ENCODE data around the gene ARHGAP20. TPM values are rescaled to one million over a fixed set of nuclear protein-coding genes. Genes with fewer than 3 reads are reported as not detected.

ARHGAP20 gene
- total and polyA plus RNA-seq, 4 donors: 0.46 to 1.5 (median 0.73) TPM

DNA sequence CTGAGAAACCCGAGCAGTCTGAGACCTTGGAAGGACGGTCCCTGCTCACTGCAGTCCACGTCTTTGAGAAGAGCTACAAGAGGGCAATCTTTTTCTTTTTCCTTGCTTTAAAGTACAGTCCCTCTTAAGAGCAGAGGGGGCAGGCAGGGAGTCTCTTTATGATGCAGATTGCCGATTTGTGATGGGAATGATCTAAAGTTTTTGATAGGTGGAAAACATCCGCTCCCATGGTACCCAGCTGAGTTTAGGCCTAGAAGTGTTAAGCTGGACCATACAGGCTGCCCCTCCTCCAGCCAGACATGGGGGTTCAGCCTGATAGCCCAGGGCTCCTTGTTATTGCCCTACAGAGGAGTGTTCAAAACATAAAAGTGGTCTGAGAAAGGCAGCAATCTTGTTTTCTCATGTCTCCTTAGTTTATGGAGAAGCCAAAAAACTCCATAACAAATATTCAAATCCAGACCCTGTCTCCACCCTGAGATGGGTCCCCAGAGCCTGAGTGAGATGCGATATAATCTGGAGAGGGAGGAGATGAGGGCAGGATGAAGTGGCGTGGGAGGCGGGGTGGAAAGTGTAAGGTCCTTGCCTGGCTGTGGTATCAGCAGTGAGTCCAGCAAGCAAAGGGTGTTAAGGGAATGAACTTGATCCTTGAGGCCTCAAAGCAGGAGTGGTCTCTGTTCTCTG is 147.4 kb downstream of the ARHGAP20 start:
- Histone ChIP-seq H3K36me3 (ENCODE audit: control insufficient read depth in 4 of 4, insufficient read depth in 3 of 4, low read depth in 1 of 4, low read length in 3 of 4) (no peaks in the 10 kb centered on the region), H3K9me3 (ENCODE audit: control insufficient read depth in 4 of 4, low read length in 3 of 4) (no peaks in the 10 kb centered on the region), H3K4me3 (ENCODE audit: low read depth in 1 of 3, low read length in 3 of 3) (no peak overlapping the region), H3K27ac (ENCODE audit: low read depth in 1 of 2, low read length in 2 of 2) (no peak overlapping the region), H3K4me1 (ENCODE audit: control insufficient read depth in 4 of 4, insufficient read depth in 4 of 4, low read length in 3 of 4) (no peaks in the 10 kb centered on the region), H3K9ac (ENCODE audit: low read depth in 1 of 2, low read length in 2 of 2) (no peak overlapping the region), H3K27me3 (ENCODE audit: control insufficient read depth in 4 of 4, insufficient read depth in 4 of 4, low read length in 3 of 4) (no peaks in the 10 kb centered on the region)
- no peak for TF ChIP-seq FOXA2 (IDR thresholded peaks at IDR 0.05)
- no peak for TF ChIP-seq RAD21 (IDR thresholded peaks at IDR 0.05)
- no peak for TF ChIP-seq TAF1 (conservative IDR thresholded peaks at IDR 0.05)
- TF ChIP-seq ZBTB33 (IDR thresholded peaks at IDR 0.05): no peak
- no peak for DNase-seq (ENCODE audit: low spot score)
- 75% methylated on average over 8 of the region's 8 CpGs for WGBS

- H3K36me3 ChIP-seq (ENCODE audit: control insufficient read depth in 4 of 4, insufficient read depth in 3 of 4, low read depth in 1 of 4, low read length in 3 of 4): no peaks in the 10 kb centered on the region
- DNase-seq (ENCODE audit: low spot score): no peak
- H3K4me1 ChIP-seq (ENCODE audit: control insufficient read depth in 4 of 4, insufficient read depth in 4 of 4, low read length in 3 of 4): no peaks in the 10 kb centered on the region
- H3K27me3 ChIP-seq (ENCODE audit: control insufficient read depth in 4 of 4, insufficient read depth in 4 of 4, low read length in 3 of 4): no peaks in the 10 kb centered on the region
- no peaks in the 10 kb centered on the region for H3K9me3 ChIP-seq (ENCODE audit: control insufficient read depth in 4 of 4, low read length in 3 of 4)
- H3K9ac ChIP-seq (ENCODE audit: low read depth in 1 of 2, low read length in 2 of 2): no peak overlapping the region
- TF ChIP-seq NR2F2 (IDR thresholded peaks at IDR 0.05) (no peak), ATF3 (IDR thresholded peaks at IDR 0.05) (no peak), HNF4G (IDR thresholded peaks at IDR 0.05) (no peak), YY1 (IDR thresholded peaks at IDR 0.05) (no peak), HNF4A (conservative IDR thresholded peaks at IDR 0.05) (no peak), TAF1 (conservative IDR thresholded peaks at IDR 0.05) (no peak), RAD21 (IDR thresholded peaks at IDR 0.05) (no peak), MAX (IDR thresholded peaks at IDR 0.05) (no peak), ZBTB33 (IDR thresholded peaks at IDR 0.05) (no peak), FOXA2 (IDR thresholded peaks at IDR 0.05) (no peak), FOXA1 (IDR thresholded peaks at IDR 0.05) (no peak), JUND (IDR thresholded peaks at IDR 0.05) (no peak)
- TF ChIP-seq, protein P1, sequence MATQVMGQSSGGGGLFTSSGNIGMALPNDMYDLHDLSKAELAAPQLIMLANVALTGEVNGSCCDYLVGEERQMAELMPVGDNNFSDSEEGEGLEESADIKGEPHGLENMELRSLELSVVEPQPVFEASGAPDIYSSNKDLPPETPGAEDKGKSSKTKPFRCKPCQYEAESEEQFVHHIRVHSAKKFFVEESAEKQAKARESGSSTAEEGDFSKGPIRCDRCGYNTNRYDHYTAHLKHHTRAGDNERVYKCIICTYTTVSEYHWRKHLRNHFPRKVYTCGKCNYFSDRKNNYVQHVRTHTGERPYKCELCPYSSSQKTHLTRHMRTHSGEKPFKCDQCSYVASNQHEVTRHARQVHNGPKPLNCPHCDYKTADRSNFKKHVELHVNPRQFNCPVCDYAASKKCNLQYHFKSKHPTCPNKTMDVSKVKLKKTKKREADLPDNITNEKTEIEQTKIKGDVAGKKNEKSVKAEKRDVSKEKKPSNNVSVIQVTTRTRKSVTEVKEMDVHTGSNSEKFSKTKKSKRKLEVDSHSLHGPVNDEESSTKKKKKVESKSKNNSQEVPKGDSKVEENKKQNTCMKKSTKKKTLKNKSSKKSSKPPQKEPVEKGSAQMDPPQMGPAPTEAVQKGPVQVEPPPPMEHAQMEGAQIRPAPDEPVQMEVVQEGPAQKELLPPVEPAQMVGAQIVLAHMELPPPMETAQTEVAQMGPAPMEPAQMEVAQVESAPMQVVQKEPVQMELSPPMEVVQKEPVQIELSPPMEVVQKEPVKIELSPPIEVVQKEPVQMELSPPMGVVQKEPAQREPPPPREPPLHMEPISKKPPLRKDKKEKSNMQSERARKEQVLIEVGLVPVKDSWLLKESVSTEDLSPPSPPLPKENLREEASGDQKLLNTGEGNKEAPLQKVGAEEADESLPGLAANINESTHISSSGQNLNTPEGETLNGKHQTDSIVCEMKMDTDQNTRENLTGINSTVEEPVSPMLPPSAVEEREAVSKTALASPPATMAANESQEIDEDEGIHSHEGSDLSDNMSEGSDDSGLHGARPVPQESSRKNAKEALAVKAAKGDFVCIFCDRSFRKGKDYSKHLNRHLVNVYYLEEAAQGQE (IDR thresholded peaks at IDR 0.05): no peak
- H3K27ac ChIP-seq (ENCODE audit: low read depth in 1 of 2, low read length in 2 of 2): no peak overlapping the region
- no peak overlapping the region for H3K4me3 ChIP-seq (ENCODE audit: low read depth in 1 of 3, low read length in 3 of 3)
- WGBS: 85% methylated on average over 1 of the region's 1 CpG
These were observed 167.5 kb downstream of the ARHGAP20 start for GRCh38 chr11:110544779-110545178.
